Esophagus muscularis mucosa (tissue), 4 donors: Measurements from ENCODE around the gene NHSL1.

ENCODE experiments used
- CTCF ChIP-seq, 3 experiments: fragments of 200-600 bp in 2 of 3; fragments of 450-650 bp in 1 of 3; sonication (generic) in 2 of 3; IDR thresholded peaks; one replicate each; pipeline ENCODE4 v1.5.1; 2017 to 2019; ENCODE audit warnings: antibody characterized with exemption in 3 of 3, mild to moderate bottlenecking in 2 of 3, moderate library complexity in 1 of 3
- EP300 ChIP-seq: sonication (generic); formaldehyde crosslinking; IDR thresholded peaks from one replicate; pipeline ENCODE4 v1.6.1; 2017; ENCODE audit warnings: antibody characterized with exemption
- POLR2A ChIP-seq: fragments of 450-650 bp; IDR thresholded peaks from one replicate; pipeline ENCODE4 v1.6.1; 2017; ENCODE audit warnings: antibody characterized with exemption, moderate library complexity, mild to moderate bottlenecking, low read depth
- POLR2AphosphoS5 ChIP-seq, 2 donors: sonication (generic); formaldehyde crosslinking; IDR thresholded peaks; one replicate each; pipeline ENCODE4 v1.6.1; 2017; ENCODE audit warnings: antibody characterized with exemption in 2 of 2

GRCh38 chr6:138492871-138493270 lies 6.4 kb downstream of the NHSL1 start:
- TF ChIP-seq POLR2A: no peak
- no peak for TF ChIP-seq EP300
- TF ChIP-seq CTCF (IDR thresholded peaks at IDR 0.05): no peak
- TF ChIP-seq POLR2AphosphoS5 (IDR thresholded peaks at IDR 0.05): no peak
